Pancreas (tissue), 10 donors: ENCODE measurements around the gene SIAH2. TPM values are rescaled to one million over a fixed set of nuclear protein-coding genes. Genes with fewer than 3 reads are reported as not detected.

ENCODE experiments used
- ATAC-seq, 4 donors: fragments of 200-7000 bp; cut with Tn5 transposase; one replicate each; pipeline versions ENCODE4 v1.8.0 to v1.9.1; 2020; ENCODE audit warnings: mild to moderate bottlenecking in 4 of 4, moderate library complexity in 4 of 4
- DNase-seq, 6 donors: peaks; one replicate each; pipeline ENCODE4 v3.0.0-alpha.2; 2020
- FAIRE-seq: peaks from 2 replicates; lab custom pipeline; 2012; peaks lifted over from hg19 to GRCh38; lab: Jason Lieb, UNC
- H3K27ac ChIP-seq, 4 donors: fragments of 200-600 bp; sonication (generic); 1 replicate in 3 of 4; 2 replicates in 1 of 4; pipeline versions ENCODE4 v1.5.0 to v1.8.0; 2020
- H3K27me3 ChIP-seq, 4 donors: fragments of 200-600 bp; one replicate each; pipeline ENCODE4 v1.8.0; 2021
- H3K36me3 ChIP-seq, 3 donors: fragments of 200-600 bp; sonication (generic) in 1 of 3; one replicate each; pipeline versions ENCODE4 v1.5.0 to v1.8.0; 2020 to 2021
- H3K4me1 ChIP-seq, 3 donors: fragments of 200-600 bp; one replicate each; pipeline ENCODE4 v1.8.0; 2021
- H3K4me3 ChIP-seq, 4 donors: fragments of 200-600 bp; sonication (generic) in 2 of 4; one replicate each; pipeline versions ENCODE4 v1.5.0 to v1.8.0; 2020 to 2021
- H3K9me3 ChIP-seq, 4 donors: fragments of 200-600 bp; one replicate each; pipeline ENCODE4 v1.8.0; 2021
- CTCF ChIP-seq, 4 donors: fragments of 200-600 bp; sonication (generic) in 3 of 4; IDR thresholded peaks; one replicate each; pipeline versions ENCODE4 v1.5.0 to v1.8.0; 2021; ENCODE audit warnings: antibody characterized with exemption in 4 of 4
- WGBS, 2 donors: extraction: QIAGEN DNeasy Blood & Tissue Kit; methylation state at CpG; one replicate each; pipeline ENCODE4 v1.1.7; 2013; 5-methylcytosine and 5-hydroxymethylcytosine counted together
- intact Hi-C, 3 donors: fragments of 100-400 bp; cut with DNase I; formaldehyde crosslinking; loops; one replicate each; pipeline versions ENCODE4 v1.11.1 to v1.14.2; 2022
- polyA plus RNA-seq, 2 donors: library from polyadenylated mRNA; stranded (reverse); fragments of 200-250 nt; gene quantifications; one replicate each; pipeline ENCODE4 v1.2.3, GENCODE V29; 2013
- total RNA-seq, 6 donors: library from RNA; stranded (reverse); fragmentation: NEBNext Ultra II Directional in 4 of 6; extraction: Animal tissue kit (Norgen Biotek cat#: 25700) in 4 of 6; gene quantifications; one replicate each; pipeline versions ENCODE4 v1.2.1 to v1.2.4, GENCODE V29; 2021 to 2023
- donor health status: healthy with polysubstance abuse.
- donor health status: DM: no; HTN: no; CAD: no; lungs with moderate emphysema.
- donor health status: DM: no; HTN: no; CAD: no.
- donor health status: control.
- donor health status: control.
- donor health status: Bipolar disorder and iron deficiency.
- donor health status: DM: yes; HTN: yes; CAD: no.
- donor health status: DM: no; HTN: no; CAD: no.
- donor health status: DM: no; HTN: no; CAD: no.
- donor health status: DM: yes; HTN: yes; CAD: no.

The SIAH2 gene
- total and polyA plus RNA-seq, 8 donors, result 5.5 to 14.9 (median 13.1) TPM

- DNase-seq, result no peak
- 49 to 50% methylated on average over 5 of the region's 5 CpGs for WGBS, 2 donors
- ATAC-seq, result no peak
Measured at GRCh38 chr3:150741497-150742140, 21.4 kb downstream of the SIAH2 start.

GRCh38 chr3:150740733-150741496 is 22.1 kb downstream of the SIAH2 start:
- ATAC-seq, result no peak
- intact Hi-C loops, result no loop called here
- Histone ChIP-seq H3K4me3 (no peak overlapping the region), H3K27me3 (no peaks in the 10 kb centered on the region), H3K27ac (no peak overlapping the region), H3K36me3 (no peaks in the 10 kb centered on the region), H3K4me1 (peaks cover 20 to 45% (median 28%) of the 10 kb centered on the region in 3 donors), H3K9me3 (no peaks in the 10 kb centered on the region)
- no peak for TF ChIP-seq CTCF (IDR thresholded peaks at IDR 0.05)
- FAIRE-seq, result no peak
- 69 to 70% methylated on average over 12 of the region's 12 CpGs for WGBS, 2 donors
- no peak for DNase-seq

More at GRCh38 chr3:150741497-150742140, 21.4 kb downstream of the SIAH2 start:
- Histone ChIP-seq H3K9me3 (no peaks in the 10 kb centered on the region), H3K27ac (no peak overlapping the region), H3K4me3 (no peak overlapping the region), H3K4me1 (peaks cover 20 to 42% (median 30%) of the 10 kb centered on the region in 3 donors), H3K27me3 (no peaks in the 10 kb centered on the region), H3K36me3 (no peaks in the 10 kb centered on the region)
- FAIRE-seq, result no peak
- intact Hi-C loops, result no loop called here
- no peak for TF ChIP-seq CTCF (IDR thresholded peaks at IDR 0.05)

- H3K27ac ChIP-seq, result no peak overlapping the region
- WGBS, 2 donors, result 81 to 84% methylated on average over 8 of the region's 8 CpGs
- peaks cover 20 to 45% (median 25%) of the 10 kb centered on the region in 3 donors for H3K4me1 ChIP-seq
- no peak for TF ChIP-seq CTCF (IDR thresholded peaks at IDR 0.05)
- no peaks in the 10 kb centered on the region for H3K36me3 ChIP-seq
- H3K9me3 ChIP-seq, result no peaks in the 10 kb centered on the region
- no peaks in the 10 kb centered on the region for H3K27me3 ChIP-seq
- no peak overlapping the region for H3K4me3 ChIP-seq
- no peak for ATAC-seq
- intact Hi-C loops, result no loop called here
- no peak for DNase-seq
- no peak for FAIRE-seq
Measured at GRCh38 chr3:150739877-150740645, 22.9 kb downstream of the SIAH2 start.

- H3K36me3 ChIP-seq, result no peaks in the 10 kb centered on the region
- H3K4me1 ChIP-seq, result peaks cover 15 to 41% (median 19%) of the 10 kb centered on the region in 3 donors
- intact Hi-C loops, result no loop called here
- no peak for TF ChIP-seq CTCF (IDR thresholded peaks at IDR 0.05)
- no peak for ATAC-seq
- no peak overlapping the region for H3K4me3 ChIP-seq
- no peak overlapping the region for H3K27ac ChIP-seq
- FAIRE-seq, result no peak
- no peak for DNase-seq
- no peaks in the 10 kb centered on the region for H3K9me3 ChIP-seq
- 62 to 67% methylated on average over 7 of the region's 7 CpGs for WGBS, 2 donors
- H3K27me3 ChIP-seq, result no peaks in the 10 kb centered on the region
Measured at GRCh38 chr3:150739200-150739863, 23.6 kb downstream of the SIAH2 start.
